SH-SY5Y (cell line): ENCODE data around the gene TRIO.

Source experiments
- GATA2 ChIP-seq: IDR thresholded peaks from 2 replicates; pipeline ENCODE4 v1.6.1; 2011; ENCODE audit warnings: mild to moderate bottlenecking, low read depth, low read length
- GATA3 ChIP-seq: IDR thresholded peaks from 2 replicates; pipeline ENCODE4 v1.6.1; 2011; ENCODE audit warnings: low read depth, mild to moderate bottlenecking, low read length, moderate library complexity

The TRIO gene

DNA sequence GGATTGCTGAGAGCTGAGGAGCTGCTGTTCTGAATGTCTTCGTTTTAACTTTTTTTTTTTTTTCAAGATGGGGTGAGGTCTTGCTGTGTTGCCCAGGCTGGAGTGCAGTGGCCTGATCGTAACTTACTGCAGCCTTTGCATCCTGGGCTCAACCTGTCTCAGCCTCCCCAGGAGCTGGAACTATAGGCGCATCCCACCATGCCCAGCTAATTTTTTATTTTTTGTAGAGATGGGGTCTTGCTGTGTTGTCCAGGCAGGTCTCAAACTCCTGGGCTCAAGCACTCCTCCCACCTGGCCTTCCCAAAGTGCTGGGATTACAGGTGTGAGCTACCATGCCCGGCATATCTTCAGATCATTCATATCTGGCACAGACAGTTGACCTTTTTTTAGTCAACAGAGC, 46.5 kb downstream of the TRIO start:
- TF ChIP-seq GATA2 (no peak), GATA3 (no peak)

DNA sequence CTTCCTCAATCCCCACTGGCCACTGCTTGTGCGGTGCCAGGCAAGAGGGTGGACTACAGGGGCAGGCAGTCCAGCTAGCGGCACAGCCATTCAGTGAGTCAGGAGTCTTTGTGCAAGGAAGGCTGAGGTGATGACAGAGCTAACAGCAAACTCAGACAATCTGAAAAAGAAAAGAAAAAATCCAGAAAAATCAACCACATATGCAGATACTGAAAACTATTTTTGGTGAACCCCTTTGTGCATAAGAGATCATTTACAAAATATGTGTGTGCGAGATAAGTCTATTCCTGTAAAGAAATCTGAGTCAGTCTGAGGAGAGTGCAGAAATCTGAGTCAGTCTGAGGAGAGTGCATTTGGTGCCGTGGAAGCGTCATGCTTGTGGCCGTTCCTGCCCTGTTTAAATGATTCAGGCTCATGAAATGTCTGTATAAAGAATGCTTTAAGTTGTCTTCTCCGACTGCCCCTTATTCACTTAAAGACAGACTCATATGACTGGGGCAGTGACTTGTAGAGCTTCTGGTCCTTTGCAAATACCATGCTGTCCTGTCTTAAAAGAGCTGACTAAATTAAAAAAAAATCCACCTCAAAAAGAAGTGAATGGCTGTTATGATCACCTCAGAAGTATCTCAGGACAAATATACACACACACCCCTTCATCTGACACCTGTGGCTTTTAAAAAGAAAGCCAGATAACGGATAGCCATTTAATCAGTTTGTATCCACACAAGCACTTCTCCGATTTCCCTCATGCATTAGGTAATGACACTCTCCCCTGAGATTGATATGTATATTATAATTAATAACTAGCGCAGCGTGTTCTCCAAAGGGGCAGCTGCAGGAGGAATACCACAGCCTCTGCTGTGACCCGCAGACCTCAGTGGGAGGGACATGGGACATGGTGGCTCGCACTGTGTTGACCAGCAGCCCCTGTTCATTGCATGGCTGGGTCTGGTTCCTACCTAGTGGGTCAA, 47.3 kb downstream of the TRIO start:
- TF ChIP-seq GATA3 = no peak
- no peak for TF ChIP-seq GATA2

DNA sequence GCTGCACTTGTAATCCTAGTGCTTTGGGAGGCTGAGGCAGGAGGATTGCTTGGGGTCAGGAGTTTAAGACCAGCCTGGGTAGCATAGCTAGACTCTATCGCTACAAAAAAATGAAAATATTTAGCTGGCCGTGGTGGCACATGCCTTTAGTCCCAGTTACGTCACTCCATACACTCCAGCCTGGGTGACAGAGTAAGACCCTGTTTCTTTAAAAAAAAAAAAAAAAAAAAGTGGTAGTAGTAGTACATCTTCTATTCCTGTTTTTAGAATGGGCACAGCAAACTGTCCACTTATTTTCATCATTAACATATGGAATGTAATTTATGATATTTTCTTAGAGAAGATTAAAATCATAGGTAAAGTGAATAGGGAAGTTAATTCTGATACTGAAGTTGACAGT, 48.2 kb downstream of the TRIO start:
- TF ChIP-seq GATA3 (no peak), GATA2 (no peak)

DNA sequence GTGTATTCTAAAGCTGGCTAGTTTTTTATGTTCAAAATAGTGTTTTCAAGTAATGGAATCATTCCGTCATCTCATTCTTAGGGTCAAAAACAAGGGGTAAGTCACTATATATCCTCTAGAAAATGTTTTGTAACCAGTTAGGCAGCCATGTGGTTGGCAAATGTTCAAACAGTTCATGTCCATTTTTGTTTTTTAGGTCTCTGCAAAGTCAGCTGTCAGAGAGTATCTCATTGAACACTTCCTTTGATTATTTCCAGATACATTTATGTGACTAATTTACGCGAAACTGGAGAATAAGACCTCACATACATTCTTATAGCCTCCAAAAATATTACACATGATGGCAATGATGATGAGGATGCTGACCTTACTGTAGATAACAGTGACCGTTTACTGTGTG, 50.4 kb downstream of the TRIO start:
- no peak for TF ChIP-seq GATA2
- TF ChIP-seq GATA3 = no peak

DNA sequence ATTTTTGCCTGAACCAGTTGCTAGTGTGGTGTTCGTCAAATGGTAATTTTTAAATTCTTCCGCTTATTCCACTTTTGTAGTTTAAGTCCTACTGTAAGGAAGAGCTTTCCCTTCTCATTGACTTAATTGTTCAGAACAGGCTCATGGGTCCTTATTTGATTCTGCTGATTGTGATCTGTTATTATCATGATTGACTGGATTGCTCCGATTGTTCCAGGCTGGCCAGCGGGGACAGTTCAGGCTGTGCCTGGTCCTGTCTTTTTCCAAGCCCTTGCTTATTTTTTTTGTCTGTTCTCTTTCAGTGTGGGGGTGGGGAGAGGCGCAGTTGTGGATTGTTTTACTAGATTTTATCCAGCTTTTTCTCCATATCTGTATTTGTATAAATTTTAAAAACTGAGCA, 52.4 kb downstream of the TRIO start:
- TF ChIP-seq GATA3 (peak; percentile 66; the same call in 1 of the 2 replicates), GATA2 (peak; percentile 85)

DNA sequence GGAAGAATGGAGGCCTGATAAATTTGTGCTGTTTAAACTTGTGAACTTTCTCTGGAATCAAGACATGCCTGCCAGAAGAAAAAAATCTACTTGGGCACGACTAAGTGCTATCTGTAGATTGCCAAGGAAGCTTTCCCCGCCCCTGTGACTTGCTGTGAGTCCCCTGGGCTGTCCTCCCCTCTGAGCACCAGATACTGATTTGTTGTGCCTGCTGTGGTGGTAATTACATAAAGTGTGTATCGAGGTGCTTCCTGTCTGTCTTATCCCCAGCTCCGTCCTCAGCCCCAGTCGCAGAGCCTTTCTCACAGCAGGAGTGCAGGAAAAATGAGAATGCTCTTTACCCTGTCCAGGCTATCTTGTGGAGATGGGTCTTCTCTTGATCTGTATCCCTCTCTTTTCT, 53.9 kb downstream of the TRIO start:
- TF ChIP-seq GATA2 = no peak
- no peak for TF ChIP-seq GATA3

DNA sequence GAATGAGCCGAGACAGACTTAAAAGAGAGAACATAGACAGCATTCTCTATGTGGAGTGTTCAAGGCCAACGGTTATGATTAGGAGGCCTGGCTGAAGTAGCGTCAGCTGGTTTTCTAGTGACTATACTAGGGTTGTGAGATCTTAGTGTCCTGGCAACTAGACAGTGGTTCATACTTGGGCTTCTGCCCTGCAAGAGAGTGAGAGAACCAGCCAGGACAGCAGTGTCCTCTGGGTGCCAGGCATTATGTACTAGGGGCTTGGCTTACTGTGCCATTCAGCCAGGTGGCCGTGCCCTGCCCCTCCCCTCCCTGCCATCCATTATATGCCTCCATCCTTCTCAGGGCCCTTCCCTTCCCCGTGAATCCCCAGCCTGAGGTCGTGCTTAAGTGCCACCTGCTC, 56.8 kb downstream of the TRIO start:
- no peak for TF ChIP-seq GATA2
- no peak for TF ChIP-seq GATA3

DNA sequence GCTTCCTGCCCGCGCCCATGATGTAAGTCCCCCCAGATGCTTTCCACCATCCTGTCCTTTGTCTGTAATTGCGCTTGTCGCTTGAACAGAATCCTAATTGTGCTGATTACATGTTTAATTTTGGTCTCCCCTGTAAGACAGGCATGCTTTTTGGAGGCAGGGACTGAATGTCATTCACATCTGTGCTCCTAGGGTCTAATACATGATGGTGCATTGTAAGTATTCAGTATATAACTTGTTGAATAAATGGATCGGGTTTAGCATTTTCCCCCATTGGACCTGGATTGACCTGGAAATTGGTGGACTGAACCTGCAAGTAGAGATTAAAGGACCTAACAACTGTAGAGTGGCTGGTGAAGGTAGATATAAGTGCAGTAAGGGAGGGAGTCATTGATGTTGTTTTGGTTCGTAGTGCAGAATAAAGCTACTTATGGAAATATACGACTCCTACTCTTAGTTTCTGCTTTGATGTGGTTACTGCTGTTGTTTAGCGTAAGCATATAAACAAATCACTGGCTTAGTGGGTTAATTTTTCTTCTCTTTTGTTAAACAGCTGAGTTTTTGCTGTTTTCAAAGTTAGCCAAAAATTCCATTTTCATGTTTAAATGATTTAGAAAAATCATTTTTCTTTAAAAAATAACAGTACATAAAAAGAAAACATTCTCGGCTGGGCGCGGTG, 57.3 kb downstream of the TRIO start:
- TF ChIP-seq GATA2 (no peak), GATA3 (no peak)

DNA sequence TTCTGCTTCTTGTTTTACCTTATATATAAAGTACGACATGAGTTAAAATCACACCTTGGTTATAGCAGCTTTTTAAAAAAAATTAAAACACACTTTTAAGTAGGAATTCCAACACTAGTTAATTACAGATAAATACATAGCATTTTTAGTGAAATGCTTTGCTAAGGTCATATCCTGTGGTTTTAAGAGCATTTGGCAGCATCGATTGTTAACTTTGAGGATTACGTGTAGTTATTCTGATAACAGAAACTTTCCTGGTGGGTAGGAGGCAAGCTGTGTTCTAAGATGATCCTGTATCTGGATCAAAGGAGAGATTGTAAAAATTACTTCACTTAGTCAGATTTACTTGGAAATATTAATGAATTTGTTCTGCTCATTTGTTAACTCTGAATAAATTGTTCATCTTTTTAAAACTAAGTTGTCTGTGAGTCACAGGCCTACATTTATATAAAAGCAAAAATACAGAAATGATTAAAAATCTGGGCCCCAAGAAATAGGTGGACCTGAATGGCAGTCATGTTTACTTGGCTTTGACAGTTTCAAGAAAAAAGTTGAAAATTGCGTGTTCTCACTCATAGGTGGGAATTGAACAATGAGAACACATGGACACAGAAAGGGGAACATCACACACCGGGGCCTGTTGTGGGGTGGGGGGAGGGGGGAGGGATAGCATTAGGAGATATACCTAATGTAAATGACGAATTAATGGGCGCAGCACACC, 58.3 kb downstream of the TRIO start:
- TF ChIP-seq GATA3 (no peak), GATA2 (no peak)

DNA sequence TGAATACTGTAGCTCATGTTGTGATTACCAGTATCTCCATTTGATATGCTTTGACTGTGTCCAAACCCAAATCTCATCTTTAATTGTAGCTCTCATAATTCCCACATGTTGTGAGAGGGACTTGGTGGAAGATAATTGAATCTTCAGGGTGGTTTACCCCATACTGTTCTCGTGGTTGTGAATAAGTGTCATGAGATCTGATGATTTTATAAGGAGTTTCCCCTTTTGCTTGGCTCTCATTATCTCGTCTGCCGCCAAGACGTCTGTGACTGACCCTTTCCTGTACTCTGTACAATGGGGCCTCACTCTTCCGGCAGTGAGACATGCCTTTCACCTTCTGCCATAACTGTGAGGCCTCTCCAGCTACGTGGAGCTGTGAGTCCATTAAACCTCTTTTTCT, 59.3 kb downstream of the TRIO start:
- TF ChIP-seq GATA2 = no peak
- no peak for TF ChIP-seq GATA3

DNA sequence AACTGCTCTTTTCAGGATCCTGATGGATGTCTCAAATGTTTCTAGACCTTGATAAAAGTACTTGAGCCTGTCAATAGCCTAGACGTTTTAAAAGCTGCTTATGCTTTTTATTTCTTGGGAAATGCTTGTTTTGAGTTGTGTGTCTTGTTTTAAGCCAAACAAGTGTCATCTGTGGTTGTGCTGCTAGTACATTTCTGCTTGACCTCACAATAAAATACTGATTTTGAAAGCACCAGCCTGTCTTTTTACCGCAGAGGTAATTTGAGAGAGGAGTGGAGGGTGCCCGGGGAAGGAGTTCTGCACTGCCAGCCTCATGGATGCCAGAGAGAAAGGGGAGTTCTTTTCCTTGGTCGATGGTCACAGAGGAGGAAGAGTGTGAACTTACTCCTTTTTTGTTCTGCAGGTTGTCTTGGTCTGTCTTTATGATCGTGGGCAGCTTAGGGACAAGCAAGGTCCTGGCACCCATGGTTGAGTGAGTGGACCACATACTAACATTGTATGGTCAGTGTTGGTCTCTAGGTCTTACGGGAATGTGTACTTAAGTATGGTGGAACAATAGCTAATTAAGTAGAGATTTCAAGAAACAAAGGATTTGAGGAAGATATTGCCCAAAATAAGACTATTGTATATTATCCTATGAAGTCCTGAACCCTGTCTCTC, 61.0 kb downstream of the TRIO start:
- TF ChIP-seq GATA2 = no peak
- no peak for TF ChIP-seq GATA3

DNA sequence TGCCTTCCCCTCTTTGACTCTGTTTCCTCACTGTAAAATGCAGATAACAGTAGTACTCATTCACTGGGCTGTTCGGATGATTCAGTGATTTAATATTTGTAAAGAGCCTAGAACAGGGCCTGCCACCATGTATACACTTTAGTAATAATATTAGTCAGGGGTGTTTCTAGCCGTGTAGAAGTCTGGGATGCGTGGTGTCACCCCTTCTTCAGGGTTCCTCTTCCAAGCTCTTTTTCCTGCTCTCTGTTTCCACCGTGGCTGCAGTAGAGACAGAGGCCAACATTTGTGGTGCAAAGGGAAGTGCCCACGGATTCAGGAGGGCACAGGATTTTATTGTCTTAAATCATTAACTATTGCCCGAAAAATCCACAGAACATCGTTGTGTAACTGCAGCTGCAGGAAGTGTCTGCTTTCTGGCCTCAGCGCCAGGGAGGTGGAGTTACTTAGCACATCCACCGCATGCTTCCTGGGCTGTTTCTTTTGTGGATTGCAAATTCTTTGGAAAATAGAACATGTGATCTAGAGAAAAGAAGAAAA, 61.7 kb downstream of the TRIO start:
- TF ChIP-seq GATA2 = no peak
- no peak for TF ChIP-seq GATA3

DNA sequence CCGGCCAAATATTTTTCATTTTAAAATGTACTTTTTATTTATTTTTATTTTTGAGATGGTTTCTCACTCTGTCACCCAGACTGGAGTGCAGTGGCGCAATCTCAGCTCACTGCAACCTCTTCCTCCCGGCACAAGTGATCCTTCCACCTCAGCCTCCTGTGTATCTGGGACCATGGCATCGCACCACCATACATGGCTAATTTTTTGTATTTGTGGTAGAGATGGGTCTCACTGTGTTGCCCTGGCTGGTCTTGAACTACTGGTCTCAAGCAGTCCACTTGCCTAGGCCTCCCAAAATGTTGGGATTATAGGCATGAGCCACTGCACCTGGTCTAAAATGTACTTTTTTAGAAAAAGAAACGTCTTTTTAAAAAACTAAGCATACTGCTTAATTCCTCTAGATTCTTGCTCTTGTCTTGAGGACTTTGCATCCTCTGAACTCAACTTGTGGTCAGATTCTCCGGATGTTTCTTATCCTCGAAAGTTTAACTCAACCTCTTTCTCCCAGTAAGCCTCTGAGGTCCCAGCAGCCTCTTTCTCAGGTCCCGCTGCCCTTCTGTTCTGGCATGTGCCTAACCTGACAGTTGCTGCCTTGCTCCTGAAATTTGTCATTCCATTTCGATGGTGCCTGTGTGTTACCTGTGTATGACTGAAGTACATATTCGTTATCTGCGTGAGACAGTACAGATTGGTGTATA, 63.0 kb downstream of the TRIO start:
- no peak for TF ChIP-seq GATA3
- TF ChIP-seq GATA2 = no peak
